Stimulated activated CD4-positive, alpha-beta T cell treated with anti-CD3 and anti-CD28 coated beads, Interleukin-2, amount 100 ng/mL, for 24 hours (primary cell): Measurements from ENCODE around the gene PCDHB11.
"Not testable (repeated sequence)": the region's sequence is repeated elsewhere in the genome, so short reads cannot be mapped to it uniquely, and the experiment has no call there.

Source experiments
- DNase-seq, 2 donors: peaks; one replicate each; pipeline ENCODE4 v3.0.0-alpha.2; 2020

Gene PCDHB11

GRCh38 chr5:141199359-141200235 is at the start of gene PCDHB11:
Gene PCDHB11 (plus strand): TSS chr5:141199627. CDS start chr5:141199775, 148 bp downstream.
- DNase-seq, result no peak

- DNase-seq, result no peak
Observed at GRCh38 chr5:141149812-141150211, 49.6 kb upstream of the PCDHB11 start, which contains the start of gene PCDHB6. Gene PCDHB6 (plus strand): TSS chr5:141150057. CDS start chr5:141150258, 201 bp downstream.

- no peak for DNase-seq
Observed at GRCh38 chr5:141150224-141150992, 49.0 kb upstream of the PCDHB11 start.

GRCh38 chr5:141150993-141151325 is 48.5 kb upstream of the PCDHB11 start:
- no peak for DNase-seq

GRCh38 chr5:141151632-141152031 is 47.8 kb upstream of the PCDHB11 start:
- not testable (repeated sequence) for DNase-seq

GRCh38 chr5:141152096-141152495 is 47.3 kb upstream of the PCDHB11 start:
- not testable (repeated sequence) for DNase-seq

GRCh38 chr5:141155540-141156374 is 43.7 kb upstream of the PCDHB11 start:
- no peak for DNase-seq

GRCh38 chr5:141157356-141157755 is 42.1 kb upstream of the PCDHB11 start:
- DNase-seq, result not testable (repeated sequence)

GRCh38 chr5:141157901-141158300 is 41.5 kb upstream of the PCDHB11 start:
- DNase-seq, result not testable (repeated sequence)

- DNase-seq, result peak in 1 of 2 donors; percentile 31
Observed at GRCh38 chr5:141172381-141173204, 26.8 kb upstream of the PCDHB11 start, which contains the start of gene PCDHB7. Gene PCDHB7 (plus strand): TSS chr5:141172644. CDS start chr5:141172836, 192 bp downstream.

GRCh38 chr5:141174291-141175104 is 24.9 kb upstream of the PCDHB11 start:
- DNase-seq, result not testable (repeated sequence)

GRCh38 chr5:141175933-141176332 is 23.5 kb upstream of the PCDHB11 start:
- no peak for DNase-seq

GRCh38 chr5:141177577-141178191 is 21.7 kb upstream of the PCDHB11 start, which contains the start of gene PCDHB8:
Gene PCDHB8 (plus strand): TSS chr5:141177790. CDS start chr5:141178035, 245 bp downstream.
- not testable (repeated sequence) for DNase-seq

GRCh38 chr5:141179371-141179770 is 20.1 kb upstream of the PCDHB11 start:
- not testable (repeated sequence) for DNase-seq

GRCh38 chr5:141179876-141180275 is 19.6 kb upstream of the PCDHB11 start:
- DNase-seq, result not testable (repeated sequence)

GRCh38 chr5:141180313-141180712 is 19.1 kb upstream of the PCDHB11 start:
- no peak for DNase-seq

- peak in 1 of 2 donors; percentile 11 for DNase-seq
Observed at GRCh38 chr5:141182248-141182647, 17.2 kb upstream of the PCDHB11 start, which contains the start of gene PCDHB16. Gene PCDHB16 (plus strand): TSS chr5:141182387. CDS start chr5:141182560, 173 bp downstream.

GRCh38 chr5:141184117-141184855 is 15.1 kb upstream of the PCDHB11 start:
- not testable (repeated sequence) for DNase-seq

GRCh38 chr5:141186897-141187512 is 12.4 kb upstream of the PCDHB11 start, which contains the start of gene PCDHB9:
Gene PCDHB9 (plus strand): TSS chr5:141187161. CDS start chr5:141187319, 158 bp downstream.
- DNase-seq, result peak; percentile 35 to 42
